HCT116 (cell line): ENCODE results near the gene C1orf116. TPM values are rescaled to one million over a fixed set of nuclear protein-coding genes. Genes with fewer than 3 reads are reported as not detected.

ENCODE experiments used
- ATAC-seq: fragments of 200-7000 bp; cut with Tn5 transposase; 2 replicates; pipeline ENCODE4 v1.9.1; 2020; ENCODE audit warnings: mild to moderate bottlenecking, moderate library complexity
- BruUV-seq: library from RNA; stranded (reverse); fragments of 400-500 nt; replicated peaks from 2 replicates; lab custom pipeline; 2021; lab: Mats Ljungman, UMichigan
- CTCF ChIA-PET: fragments of 300-600 bp; sonication (Branson Sonifier 250); formaldehyde crosslinking; loops from one replicate; lab custom pipeline; 2021; ENCODE audit warnings: antibody characterized with exemption; lab: Charles Lee
- POLR2A ChIA-PET: fragments of 300-600, 350-600 bp; sonication (Branson Sonifier 250); formaldehyde crosslinking; loops from one replicate; lab custom pipeline; 2021; ENCODE audit warnings: antibody characterized with exemption; lab: Charles Lee
- RAD21 ChIA-PET, 2 experiments: fragments of 300-600 bp; sonication (Branson Sonifier 250); formaldehyde crosslinking; loops; one replicate each; lab custom pipeline; 2023; ENCODE audit warnings: low total read pairs in 2 of 2; ENCODE audit not compliant: uncharacterized antibody in 2 of 2, unreplicated experiment in 2 of 2, low non-redundant PET in 1 of 2; lab: Charles Lee
- DNase-seq: peaks from one replicate; pipeline ENCODE4 v3.0.0-alpha.2; 2010; ENCODE audit warnings: low read depth, low spot score
- H2AFZ ChIP-seq: fragments of 200-600 bp; shearing (Covaris generic), sonication (generic); 2 replicates; pipeline ENCODE4 v1.6.1; 2017; ENCODE audit warnings: low read depth, mixed run types, mixed read lengths, antibody characterized with exemption, low read length; ENCODE audit not compliant: poor library complexity, severe bottlenecking
- H3K27ac ChIP-seq: 2 replicates; pipeline ENCODE4 v1.5.1; 2012; ENCODE audit warnings: low read depth, low read length
- H3K27me3 ChIP-seq: fragments of 200-600 bp; sonication (generic); 2 replicates; pipeline ENCODE4 v1.6.1; 2016; ENCODE audit warnings: mixed run types, low read length, mixed read lengths; ENCODE audit not compliant: insufficient read depth
- H3K36me3 ChIP-seq, 2 experiments: fragments of 200-500 bp in 1 of 2; fragments of 200-600 bp in 1 of 2; sonication (Bioruptor generic) in 1 of 2; sonication (generic) in 1 of 2; 2 replicates each; pipeline versions ENCODE4 v1.5.1 to v1.6.1; 2014 to 2016; ENCODE audit warnings: low read length in 2 of 2, inconsistent platforms in 1 of 2, mixed read lengths in 1 of 2, mixed run types in 1 of 2; ENCODE audit not compliant: insufficient read depth in 2 of 2, control insufficient read depth in 1 of 2
- H3K4me1 ChIP-seq, 2 experiments: fragments of 200-600 bp in 1 of 2; sonication (generic) in 1 of 2; 2 replicates each; pipeline versions ENCODE4 v1.5.1 to v1.6.1; 2012 to 2017; ENCODE audit warnings: low read length in 2 of 2, inconsistent platforms in 1 of 2, mild to moderate bottlenecking in 1 of 2, mixed read lengths in 1 of 2, mixed run types in 1 of 2, moderate library complexity in 1 of 2; ENCODE audit not compliant: insufficient read depth in 2 of 2, control insufficient read depth in 1 of 2
- H3K4me2 ChIP-seq: fragments of 200-600 bp; sonication (generic); 2 replicates; pipeline ENCODE4 v1.6.1; 2017; ENCODE audit warnings: mixed run types, low read length, mixed read lengths
- H3K4me3 ChIP-seq, 2 experiments: fragments of 200-600 bp in 1 of 2; sonication (generic) in 1 of 2; replicated peaks in 1 of 2; 2 replicates each; pipeline ENCODE4 v1.5.1; 2011 to 2016; ENCODE audit warnings: low read length in 2 of 2, control low read depth in 1 of 2, low read depth in 1 of 2, mild to moderate bottlenecking in 1 of 2, mixed read lengths in 1 of 2, mixed run types in 1 of 2
- H3K79me2 ChIP-seq: fragments of 200-600 bp; sonication (generic); 2 replicates; pipeline ENCODE4 v1.6.1; 2017; ENCODE audit warnings: mild to moderate bottlenecking, mixed run types, low read length, moderate library complexity, mixed read lengths; ENCODE audit not compliant: insufficient read depth
- H3K9ac ChIP-seq: fragments of 200-600 bp; sonication (generic); 2 replicates; pipeline ENCODE4 v1.6.1; 2016; ENCODE audit warnings: low read length, mixed read lengths
- H3K9me2 ChIP-seq: fragments of 200-600 bp; sonication (generic), shearing (Covaris generic); 2 replicates; pipeline ENCODE4 v1.6.1; 2017; ENCODE audit warnings: mixed run types, mild to moderate bottlenecking, moderate library complexity; ENCODE audit not compliant: insufficient read depth
- H3K9me3 ChIP-seq, 2 experiments: fragments of 200-500 bp in 1 of 2; fragments of 200-600 bp in 1 of 2; sonication (Bioruptor generic) in 1 of 2; sonication (generic) in 1 of 2; 2 replicates each; pipeline ENCODE4 v1.6.1; 2014 to 2017; ENCODE audit warnings: low read length in 2 of 2, mixed read lengths in 2 of 2, inconsistent platforms in 1 of 2, low read depth in 1 of 2, mild to moderate bottlenecking in 1 of 2, mixed run types in 1 of 2, moderate library complexity in 1 of 2; ENCODE audit not compliant: control insufficient read depth in 1 of 2, insufficient read depth in 1 of 2
- H4K20me1 ChIP-seq: fragments of 200-600 bp; sonication (generic), shearing (Covaris generic); 2 replicates; pipeline ENCODE4 v1.6.1; 2017; ENCODE audit warnings: mixed run types, mild to moderate bottlenecking, moderate library complexity; ENCODE audit not compliant: insufficient read depth
- ATF3 ChIP-seq: IDR thresholded peaks from 2 replicates; pipeline ENCODE4 v1.6.1; 2012
- CBX3 ChIP-seq: IDR thresholded peaks from 2 replicates; pipeline ENCODE4 v1.6.1; 2012; ENCODE audit warnings: low read depth
- MAX ChIP-seq: IDR thresholded peaks from 2 replicates; pipeline ENCODE4 v1.6.1; 2012
- POLR2AphosphoS5 ChIP-seq: IDR thresholded peaks from 2 replicates; pipeline ENCODE4 v1.6.1; 2011; ENCODE audit warnings: mild to moderate bottlenecking, low read depth, low read length, moderate library complexity
- SIN3A ChIP-seq: IDR thresholded peaks from 2 replicates; pipeline ENCODE4 v1.6.1; 2012; ENCODE audit warnings: low read depth
- SRF ChIP-seq: IDR thresholded peaks from 2 replicates; pipeline ENCODE4 v1.6.1; 2012; ENCODE audit warnings: low read depth
- ZFX ChIP-seq: fragments of 450-650 bp; IDR thresholded peaks from 2 replicates; pipeline ENCODE4 v1.6.1; 2017
- intact Hi-C: fragments of 100-400 bp; cut with micrococcal nuclease; formaldehyde crosslinking; loops from 2 replicates; pipeline ENCODE4 v1.10.0; 2022
- total RNA-seq: library from RNA; stranded (reverse); gene quantifications from one replicate; pipeline ENCODE4 v1.2.1, GENCODE V29; 2021; ENCODE audit not compliant: unreplicated experiment

The C1orf116 gene
- total RNA-seq, 1 experiment from 2014 or later: 3.6 TPM

- TF ChIP-seq SRF: no peak
Observed at GRCh38 chr1:206972728-206973127, 59.8 kb downstream of the C1orf116 start (continued).

GRCh38 chr1:206971029-206971655 is 61.4 kb downstream of the C1orf116 start:
- DNase-seq (no peak), ATAC-seq (no peak)
- Histone ChIP-seq H3K4me2 (no peak overlapping the region), H2AFZ (no peak overlapping the region), H3K9me2 (no peaks in the 10 kb centered on the region), H3K79me2 (no peaks in the 10 kb centered on the region), H3K27ac (no peak overlapping the region), H3K9ac (no peak overlapping the region), H3K4me1 (no peaks in the 10 kb centered on the region), H3K9me3 (no peaks in the 10 kb centered on the region), H3K27me3 (peaks cover 11% of the 10 kb centered on the region; the same call in 1 of the 2 replicates), H3K36me3 (no peaks in the 10 kb centered on the region), H3K4me3 (no peak overlapping the region), H4K20me1 (no peaks in the 10 kb centered on the region)
- BruUV-seq: no TSS peak
- POLR2A ChIA-PET: no interaction called here
- RAD21 ChIA-PET: no interaction called here
- CTCF ChIA-PET: interaction anchor here (1.1 to 1.2 kb wide), 3 partner anchors 11 to 37 kb away, joined by 3 to 4 read pairs (median 3); no protein-coding TSS in a partner anchor
- intact Hi-C loops: no loop called here
- TF ChIP-seq POLR2AphosphoS5: no peak
- no peak for TF ChIP-seq ATF3

GRCh38 chr1:206970446-206970845 is 62.1 kb downstream of the C1orf116 start, which contains the start of gene FCAMR:
TSS of gene FCAMR (minus strand) at chr1:206970460. CDS start at chr1:206970125, 335 bp downstream.
- Histone ChIP-seq H3K27ac (no peak within 1 kb of the TSS), H3K4me2 (no peak within 1 kb of the TSS), H3K9me2 (no peaks in the 10 kb centered on the region), H3K79me2 (no peaks in the 10 kb centered on the region), H3K4me1 (no peaks in the 10 kb centered on the region), H3K4me3 (no peak within 1 kb of the TSS), H3K27me3 (peaks cover 11% of the 10 kb centered on the region; the same call in 1 of the 2 replicates), H2AFZ (no peak within 1 kb of the TSS), H3K9me3 (no peaks in the 10 kb centered on the region), H3K9ac (no peak within 1 kb of the TSS), H3K36me3 (no peaks in the 10 kb centered on the region), H4K20me1 (no peaks in the 10 kb centered on the region)
- BruUV-seq: no TSS peak
- TF ChIP-seq SIN3A (no peak), ZFX (no peak), MAX (no peak), CBX3 (no peak)
- RAD21 ChIA-PET: no interaction called here
- no peak for ATAC-seq
- CTCF ChIA-PET: interaction anchor here (1.1 kb wide), 1 partner anchor 12 kb away, joined by 4 read pairs; no protein-coding TSS in a partner anchor
- POLR2A ChIA-PET: no interaction called here
- DNase-seq: no peak
- intact Hi-C loops: no loop called here
